Stimulated activated CD8-positive, alpha-beta memory T cell treated with anti-CD3 and anti-CD28 coated beads, Interleukin-7, amount 100 ng/mL, for 48 hours (primary cell): ENCODE results near the gene CHD9.
A peak's percentile ranks its signal among the peaks of the same experiment; 100 is the strongest.

Source experiments
- DNase-seq, 2 donors: peaks; one replicate each; pipeline ENCODE4 v3.0.0-alpha.2; 2020; ENCODE audit warnings: low read depth in 1 of 2; ENCODE audit errors: extremely low read depth in 1 of 2

CHD9 gene

DNA sequence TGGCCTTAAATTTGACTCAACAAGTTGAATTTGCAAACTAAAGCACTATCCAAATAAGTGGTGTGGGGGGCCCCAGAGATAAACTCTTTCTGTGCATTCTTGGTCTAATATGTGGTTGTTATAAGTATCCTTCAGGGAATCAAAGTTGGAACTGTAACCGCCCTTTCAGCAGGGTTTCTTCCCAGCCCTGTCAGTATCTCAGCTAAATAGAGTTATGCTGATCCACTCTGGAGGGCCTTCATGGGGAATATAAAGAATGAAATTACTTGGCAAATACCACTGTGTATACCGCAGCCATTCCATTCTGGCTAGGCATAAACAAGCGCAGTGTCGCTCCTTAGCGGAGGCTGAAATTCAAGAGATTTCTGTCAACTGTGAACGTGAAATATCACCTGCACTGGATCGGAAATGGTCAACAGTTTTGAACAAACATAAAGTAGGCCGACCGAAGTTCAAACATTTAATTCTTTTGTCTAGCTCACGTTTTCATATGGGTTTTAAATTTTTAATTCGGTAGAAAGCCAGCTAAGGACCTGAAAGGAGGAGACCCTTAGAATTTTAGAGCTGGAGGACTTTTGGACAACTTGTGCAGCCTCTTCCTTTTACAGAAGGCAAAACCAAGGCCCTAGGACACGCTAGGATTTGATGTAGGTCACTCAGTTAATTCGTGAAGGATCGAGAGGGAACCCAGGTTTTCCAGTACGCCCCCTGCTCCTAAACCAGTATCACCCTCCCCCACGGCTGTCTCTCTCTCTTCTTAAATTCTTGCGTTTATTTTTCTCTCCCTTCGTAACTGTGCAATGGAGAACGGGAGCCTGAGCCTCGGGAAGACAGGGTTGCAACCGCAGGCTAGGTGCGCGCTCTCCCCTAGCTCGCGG is 74.7 kb downstream of the CHD9 start:
- DNase-seq = no peak

DNA sequence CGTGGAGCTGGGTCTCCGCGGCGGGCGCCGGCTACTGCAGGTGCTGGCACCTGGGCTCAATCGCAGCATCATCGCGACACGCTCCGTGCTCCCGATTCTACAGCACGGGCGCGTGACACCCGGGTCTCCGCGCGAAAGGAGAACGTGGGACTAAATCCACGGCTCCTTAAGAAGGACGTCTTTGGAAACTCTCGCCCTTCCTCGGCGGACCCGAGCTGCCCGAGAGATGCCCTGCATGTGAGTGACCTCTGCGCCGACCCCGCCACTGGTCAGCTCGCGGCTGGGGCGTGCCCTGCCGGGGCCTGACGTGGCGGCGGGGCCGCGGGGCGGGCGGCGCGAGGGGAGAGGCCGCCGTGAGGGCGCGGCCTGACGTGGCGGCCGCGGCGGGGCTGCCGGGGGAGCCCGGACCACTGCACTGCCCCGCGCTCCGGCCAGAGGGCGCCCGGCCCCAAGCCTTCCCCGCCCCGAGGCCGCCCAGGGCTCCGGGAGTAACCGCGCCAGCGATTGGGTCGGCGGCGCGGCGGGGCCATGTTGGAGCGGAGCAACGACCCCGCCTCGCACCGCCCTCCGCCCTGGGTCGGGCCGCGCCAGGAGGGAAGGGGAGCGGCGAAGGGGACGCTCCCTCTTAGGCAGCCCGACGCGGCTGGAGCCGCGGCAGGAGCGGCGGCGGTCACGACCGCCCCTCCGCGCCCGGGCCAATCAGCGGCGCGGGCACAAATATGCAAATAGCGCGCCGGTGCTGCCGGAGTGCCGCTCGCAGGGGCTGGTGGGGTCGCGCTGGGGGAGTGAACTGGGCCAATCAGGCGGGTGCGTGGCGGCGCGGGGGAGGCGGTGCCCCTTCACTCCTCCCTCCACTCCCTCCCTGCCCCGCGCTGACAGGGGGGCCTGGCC is 75.6 kb downstream of the CHD9 start:
- peak; percentile 84 to 88 for DNase-seq

DNA sequence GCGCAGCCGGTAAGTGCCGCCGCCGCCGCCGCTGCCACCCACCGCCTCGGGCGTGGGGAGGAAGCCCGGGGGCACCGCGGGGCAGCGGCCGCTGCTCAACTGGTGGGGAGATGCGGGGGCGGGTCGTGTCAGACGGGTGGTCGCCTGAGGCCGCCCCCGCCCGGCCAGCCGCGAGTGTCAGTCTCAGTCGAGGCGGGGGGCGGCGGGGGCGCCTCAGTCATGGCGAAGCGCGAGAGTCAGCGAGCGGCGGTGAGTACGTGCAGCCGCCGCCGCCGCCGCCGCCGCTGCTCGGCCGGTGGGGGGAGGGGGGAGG is 76.2 kb downstream of the CHD9 start:
- DNase-seq = no peak

DNA sequence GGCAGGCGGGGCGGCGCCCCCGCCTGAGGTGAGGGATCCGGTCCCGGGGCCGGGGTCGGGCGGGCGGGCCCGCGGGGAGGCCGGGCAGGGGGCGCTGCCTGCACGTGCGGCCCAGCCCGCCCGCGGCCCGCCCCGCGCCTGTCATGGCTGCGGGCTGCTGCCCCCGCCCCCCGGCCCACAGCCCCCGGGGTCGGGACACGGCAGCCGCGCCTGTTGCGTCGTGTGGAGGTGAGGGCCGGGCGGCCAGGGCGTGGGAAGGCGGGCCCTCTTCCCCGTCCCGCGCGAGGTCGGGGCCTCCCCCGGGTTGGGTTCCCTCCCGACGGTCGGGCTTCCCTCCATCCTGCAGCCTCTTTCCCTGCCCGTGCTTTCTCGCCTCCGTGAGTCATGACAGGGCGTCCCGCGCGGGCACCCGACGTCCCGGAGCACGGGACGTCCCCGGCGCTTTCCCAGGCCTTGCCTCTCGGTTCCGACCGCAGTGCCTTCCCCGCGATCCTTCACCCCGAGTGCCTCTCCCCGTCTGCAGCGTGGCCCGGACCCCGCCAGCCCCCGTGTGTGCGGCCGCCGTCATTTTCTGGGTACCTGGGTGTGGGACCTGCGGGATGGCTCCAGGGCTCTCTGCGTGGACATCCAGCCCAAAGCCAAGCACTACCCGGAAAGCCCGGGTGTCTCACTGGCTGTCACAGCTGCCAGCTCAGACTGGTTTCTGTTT is 76.7 kb downstream of the CHD9 start:
- DNase-seq = peak; percentile 42 to 43

DNA sequence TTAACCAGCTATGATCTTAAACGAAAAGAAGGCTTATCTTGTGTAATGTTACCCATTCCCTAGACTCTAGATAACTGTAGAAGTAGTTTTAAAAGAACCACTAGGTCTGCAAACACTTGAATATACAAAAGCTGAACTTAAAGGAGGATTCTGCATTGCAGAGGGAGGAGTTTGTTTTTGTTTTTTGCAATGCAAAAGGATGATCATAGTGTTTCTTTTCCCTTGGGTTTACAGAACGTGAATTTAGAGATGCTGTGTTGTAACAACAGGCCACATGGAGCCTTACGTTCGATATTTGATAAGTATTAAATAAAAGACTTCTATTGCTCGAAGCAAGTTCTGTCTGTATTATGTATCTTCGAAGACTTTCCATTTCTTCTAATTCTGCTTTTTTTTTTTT is 77.6 kb downstream of the CHD9 start:
- DNase-seq = no peak

DNA sequence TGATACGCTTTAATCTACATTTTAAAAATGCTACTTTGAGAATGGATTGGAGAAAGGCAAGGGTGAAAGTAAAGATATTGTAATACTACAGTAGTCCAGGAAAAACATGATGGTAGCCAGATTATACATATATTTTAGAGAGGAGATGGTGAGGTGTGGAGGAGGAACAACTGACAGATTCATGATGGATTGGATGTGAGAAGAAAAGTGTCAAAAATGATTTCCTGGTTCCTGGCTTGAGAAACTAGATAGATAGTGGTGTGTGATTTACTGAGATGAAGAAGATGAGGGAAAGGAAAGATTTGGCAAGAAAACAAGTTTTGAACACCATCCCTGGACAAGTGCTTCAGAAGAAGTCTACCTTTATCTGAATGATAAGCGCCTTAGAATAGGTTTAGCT is 80.5 kb downstream of the CHD9 start:
- no peak for DNase-seq

DNA sequence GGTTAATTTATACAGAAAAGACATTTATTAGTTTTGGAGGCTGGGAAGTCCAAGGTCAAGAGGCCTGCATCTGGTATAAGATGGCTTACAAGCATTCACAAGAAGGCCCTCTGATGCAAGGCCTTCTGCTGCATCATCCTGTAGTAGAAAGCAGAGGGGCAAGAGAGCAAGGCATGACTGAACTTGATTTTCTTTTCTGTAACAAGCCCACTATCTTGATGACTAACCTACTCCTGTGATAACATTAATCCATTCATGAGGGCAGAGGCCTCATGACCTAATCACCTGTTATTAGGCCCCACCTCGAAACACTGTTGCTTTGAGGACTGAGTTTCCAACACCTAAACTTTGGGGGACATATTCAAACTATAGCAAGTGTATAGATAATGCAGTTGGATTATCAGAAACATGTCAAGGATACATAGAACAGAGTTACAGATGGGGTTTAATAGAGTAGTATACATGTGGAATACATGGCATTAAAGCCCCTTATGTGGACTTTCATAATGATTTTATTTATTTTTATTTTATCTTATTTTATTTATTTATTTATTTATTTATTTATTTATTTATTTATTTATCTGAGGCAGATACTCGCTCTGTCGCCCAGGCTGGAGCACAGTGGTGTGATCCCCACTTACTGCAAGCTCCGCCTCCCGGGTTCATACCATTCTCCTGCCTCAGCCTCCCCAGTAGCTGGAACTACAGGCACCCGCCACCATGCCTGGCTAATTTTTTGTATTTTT is 88.2 kb downstream of the CHD9 start:
- no peak for DNase-seq

DNA sequence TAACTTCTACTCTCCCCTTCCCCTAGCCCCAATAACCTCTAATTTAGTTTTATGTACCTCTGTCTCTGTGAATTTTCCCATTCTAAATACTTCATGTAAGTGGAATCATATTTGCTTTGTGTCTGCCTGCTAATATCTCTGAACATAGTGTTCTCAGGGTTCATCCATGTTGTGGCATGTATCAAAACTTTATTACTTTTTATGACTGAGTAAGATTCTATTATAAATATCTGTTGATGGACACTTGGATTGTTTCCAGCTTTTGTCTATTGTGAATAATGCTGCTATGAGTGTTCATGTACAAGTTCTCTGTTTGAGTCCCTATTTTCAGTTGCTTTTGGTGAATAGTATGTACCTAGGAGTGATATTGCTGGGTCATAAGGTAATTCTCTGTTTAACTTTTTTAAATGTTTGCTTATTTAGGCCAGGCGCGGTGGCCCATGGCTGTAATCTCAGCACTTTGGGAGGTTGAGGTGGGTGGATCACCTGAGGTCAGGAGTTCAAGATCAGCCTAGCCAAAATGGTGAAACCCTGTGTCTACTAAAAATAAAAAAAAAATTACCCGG is 92.8 kb downstream of the CHD9 start:
- no peak for DNase-seq

DNA sequence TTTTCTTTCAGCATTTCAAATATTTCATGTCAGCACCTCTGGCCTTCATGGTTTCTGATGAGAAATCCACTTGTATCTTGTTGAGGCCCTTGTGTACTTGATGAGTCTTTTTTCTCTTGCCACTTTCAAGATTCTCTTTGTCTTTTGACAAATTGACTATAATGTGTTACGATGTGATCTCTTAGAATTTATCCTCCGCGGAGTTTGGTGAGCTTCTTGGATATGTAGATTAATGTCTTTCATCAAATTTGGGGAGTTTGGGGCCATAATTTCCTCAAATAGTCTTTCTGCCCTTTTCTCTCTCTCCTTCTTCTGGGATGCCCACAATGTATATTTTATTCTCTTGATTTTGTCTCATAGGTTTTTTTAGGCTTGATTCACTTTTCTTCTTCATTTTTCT is 96.0 kb downstream of the CHD9 start:
- no peak for DNase-seq

DNA sequence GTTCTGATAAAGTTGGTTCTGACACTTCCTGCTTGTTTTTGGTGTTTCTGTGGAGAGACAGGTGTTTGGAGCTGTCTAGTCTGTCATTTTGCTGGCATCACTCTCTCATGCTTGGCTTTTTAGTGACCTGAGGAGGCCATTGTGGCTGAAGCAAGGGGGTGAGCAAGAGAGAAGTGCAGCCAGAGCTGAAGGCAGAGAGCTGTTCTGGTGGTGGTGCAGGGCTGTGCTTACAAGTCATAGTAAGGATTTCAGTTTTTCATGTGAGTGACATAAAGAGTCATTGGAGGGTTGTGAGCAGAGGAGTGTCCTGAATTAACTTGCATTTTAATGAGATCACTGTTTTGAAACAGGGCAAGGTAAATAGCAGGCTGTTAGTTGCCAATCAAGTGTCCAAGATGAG is 97.5 kb downstream of the CHD9 start:
- no peak for DNase-seq

DNA sequence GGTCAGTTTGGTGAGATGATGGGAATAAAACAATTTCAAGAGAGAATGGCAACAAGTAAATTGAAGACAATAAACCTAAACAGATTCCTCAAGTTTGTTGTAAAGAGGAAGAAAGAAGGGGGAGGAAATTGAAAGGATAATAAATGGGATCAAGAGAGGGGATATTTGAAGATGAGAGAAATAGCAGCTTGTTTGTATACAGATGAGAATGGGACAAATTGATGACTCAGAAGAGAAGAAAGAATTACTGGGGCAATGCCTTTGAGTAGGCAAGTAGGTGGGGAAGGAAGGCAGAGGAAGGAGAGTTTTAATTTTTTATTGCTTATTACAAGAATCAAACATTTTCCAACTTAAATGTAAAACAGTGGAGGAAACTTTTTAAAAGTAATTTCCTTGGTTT is 98.3 kb downstream of the CHD9 start:
- DNase-seq = no peak

DNA sequence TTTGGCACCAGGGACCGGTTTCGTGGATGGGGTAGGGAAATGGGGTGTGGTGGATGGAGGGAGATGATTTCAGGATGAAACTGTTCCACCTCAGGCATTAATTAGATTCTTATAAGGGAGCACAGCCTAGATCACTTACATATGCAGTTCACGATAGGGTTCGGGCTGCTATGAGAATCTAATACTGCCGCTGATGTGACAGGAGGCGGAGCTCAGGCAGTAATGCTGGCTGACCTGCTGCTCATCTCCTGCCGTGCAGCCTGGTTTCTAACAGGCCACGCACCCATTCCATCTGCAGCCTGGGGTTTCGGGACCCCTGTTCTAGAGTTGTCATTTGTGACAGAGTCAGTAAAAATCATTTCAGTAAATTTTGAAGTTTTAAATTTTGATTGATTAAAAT is 99.7 kb downstream of the CHD9 start:
- DNase-seq = no peak

DNA sequence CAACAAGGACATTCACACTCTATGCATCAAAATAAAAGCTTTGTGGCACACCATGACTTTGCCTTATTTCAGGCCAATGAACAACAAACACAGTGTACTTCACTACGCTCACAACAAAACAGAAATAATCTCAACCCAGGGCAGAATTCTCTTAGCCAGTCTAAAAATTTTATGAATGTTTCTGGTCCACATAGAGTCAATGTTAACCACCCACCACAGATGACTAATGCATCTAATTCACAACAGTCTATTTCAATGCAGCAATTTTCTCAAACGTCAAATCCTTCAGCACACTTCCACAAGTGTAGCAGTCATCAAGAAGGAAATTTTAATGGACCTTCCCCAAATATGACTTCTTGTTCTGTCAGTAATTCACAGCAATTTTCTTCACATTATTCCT is 101.7 kb downstream of the CHD9 start:
- no peak for DNase-seq

DNA sequence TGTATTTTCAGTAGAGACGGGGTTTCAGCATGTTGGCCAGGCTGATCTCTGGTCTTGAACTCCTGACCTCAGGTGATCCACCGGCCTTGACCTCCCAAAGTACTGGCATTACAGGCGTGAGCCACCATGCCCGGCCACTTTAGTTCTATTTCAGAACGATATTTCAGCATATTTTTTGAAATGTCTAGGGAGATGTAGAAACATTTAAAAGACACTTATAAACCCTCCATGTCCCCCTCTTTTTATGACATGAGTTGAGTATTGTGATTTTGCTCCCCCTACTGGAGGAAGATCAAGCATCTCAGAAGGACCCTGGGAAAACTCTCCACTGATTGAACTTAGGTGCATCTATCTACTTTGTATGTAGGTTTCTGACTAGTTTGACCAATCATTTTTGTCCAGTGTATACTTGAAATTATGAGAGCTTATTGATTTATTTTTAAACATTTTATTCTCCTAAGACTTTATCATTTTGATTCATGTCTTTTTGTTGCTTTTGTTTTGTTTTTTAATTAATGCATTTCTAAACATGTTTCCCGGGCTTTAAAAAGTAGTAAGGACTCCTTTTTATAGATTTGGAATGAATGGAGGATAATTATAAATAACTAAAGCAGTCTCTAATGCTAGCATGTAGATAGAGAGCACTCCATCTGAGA is 105.1 kb downstream of the CHD9 start:
- DNase-seq = no peak

DNA sequence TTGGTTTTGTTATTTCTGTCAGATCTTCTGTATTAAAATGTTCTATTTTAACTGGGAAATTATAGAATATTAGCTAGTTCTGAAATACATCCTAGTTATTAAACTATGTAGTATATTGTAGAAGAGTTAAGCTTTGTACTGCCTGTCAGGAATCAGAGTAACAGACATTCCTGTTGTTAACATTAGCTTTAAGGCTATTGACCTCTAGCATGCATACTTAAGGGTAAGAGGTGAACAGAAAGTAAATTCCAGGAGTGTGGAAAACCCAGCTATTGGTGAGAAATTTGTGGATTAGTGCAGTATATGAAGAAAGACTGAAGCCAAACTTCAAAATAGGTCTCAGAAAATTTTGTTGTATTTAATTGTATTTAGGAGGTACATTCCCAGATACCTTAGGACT is 111.3 kb downstream of the CHD9 start:
- DNase-seq = no peak

DNA sequence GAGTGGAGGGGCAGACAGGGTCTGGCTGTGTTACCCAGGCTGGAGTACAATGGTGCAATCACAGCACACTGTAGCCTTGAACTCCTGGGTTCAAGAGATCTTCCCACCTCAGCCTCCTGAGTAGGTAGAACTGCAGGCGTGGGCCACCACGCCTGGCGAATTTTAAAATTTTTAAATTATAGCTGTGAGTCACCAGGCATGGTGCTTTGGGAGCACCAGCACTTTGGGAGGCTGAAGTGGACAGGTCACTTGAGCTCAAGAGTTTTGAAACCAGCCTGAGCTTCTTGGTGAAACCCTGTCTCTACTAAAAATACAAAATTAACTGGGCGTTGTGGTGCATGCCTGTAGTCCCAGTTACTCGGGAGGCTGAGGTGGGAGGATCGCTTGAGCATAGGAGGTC is 114.0 kb downstream of the CHD9 start:
- DNase-seq = no peak

DNA sequence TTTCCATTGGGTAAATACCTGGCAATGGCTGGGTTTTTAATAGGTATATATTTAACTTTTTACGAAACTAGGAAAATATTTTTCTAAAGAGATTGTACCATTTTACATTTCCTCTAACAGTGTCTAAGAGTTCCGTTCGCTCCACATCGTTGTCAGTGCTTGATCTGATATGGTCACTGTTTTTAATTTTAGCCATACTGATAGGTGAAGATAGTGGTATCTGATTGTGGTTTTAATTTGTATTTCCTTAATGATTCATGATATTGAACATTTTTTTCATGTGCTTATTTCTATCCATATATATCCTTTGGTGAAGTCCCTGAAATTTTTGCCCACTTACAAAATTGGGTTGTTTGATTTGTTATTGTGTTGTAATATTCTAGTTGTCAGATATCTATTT is 117.7 kb downstream of the CHD9 start:
- no peak for DNase-seq

DNA sequence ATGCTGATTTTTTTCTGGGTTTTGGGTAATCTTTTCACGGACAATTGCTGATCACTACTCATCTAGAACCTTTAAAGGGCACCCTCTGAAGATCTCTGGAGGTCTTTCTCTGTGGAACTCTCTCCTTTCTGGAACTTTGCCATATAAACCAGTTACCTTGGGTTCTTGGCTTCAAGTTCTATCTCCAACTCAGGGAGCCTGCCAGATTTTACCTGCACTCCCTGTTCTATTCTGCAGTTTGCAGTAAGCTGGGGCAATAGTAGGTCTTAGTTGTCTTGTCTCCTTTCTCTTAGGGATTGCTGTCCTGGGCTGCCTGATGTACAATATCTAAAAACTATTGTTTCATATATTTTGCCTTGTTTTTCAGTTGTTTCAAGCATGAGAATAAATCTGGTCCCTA is 120.3 kb downstream of the CHD9 start:
- DNase-seq = no peak

DNA sequence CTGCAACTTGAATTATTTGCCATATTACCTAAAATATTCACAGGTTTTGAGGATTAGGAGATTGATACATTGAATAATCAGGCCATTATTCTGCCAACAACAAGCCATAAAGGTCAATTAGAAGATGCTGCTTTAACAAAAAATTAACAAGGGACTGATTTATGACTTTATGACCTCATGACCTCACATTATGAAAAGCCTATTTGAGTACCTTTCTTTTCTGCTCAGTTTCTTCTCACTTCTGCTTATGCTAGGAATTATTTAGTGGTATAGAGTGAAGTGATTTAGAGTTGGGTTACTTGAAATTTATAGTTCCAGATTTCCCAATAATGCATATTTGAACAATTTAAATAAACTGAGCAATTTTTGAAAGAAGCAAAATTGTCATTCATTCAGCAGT is 121.6 kb downstream of the CHD9 start:
- DNase-seq = no peak

DNA sequence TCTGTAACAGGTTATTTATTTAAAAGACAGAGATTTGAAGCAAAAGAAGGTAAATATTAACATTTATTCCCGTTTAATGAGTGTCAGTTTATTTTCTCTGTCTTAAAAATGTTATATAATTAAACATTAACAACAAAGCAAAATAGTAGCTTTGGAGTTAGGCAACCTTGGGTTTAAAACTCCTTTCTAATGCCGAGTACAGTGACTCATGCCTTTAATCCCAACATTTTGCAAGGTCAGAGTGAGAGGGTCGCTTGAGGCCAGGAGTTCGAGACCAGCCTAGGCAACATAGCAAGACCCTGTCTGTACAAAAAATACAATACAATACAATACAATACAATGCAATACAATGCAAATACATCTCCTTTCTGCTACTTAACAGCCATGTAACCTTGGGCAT is 128.7 kb downstream of the CHD9 start:
- DNase-seq = no peak
